D341Med (cell line): ENCODE results near the gene PGAP1.

ENCODE experiments used
- DNase-seq: peaks from one replicate; pipeline ENCODE4 v3.0.0; 2012; ENCODE audit warnings: low spot score

PGAP1 gene, protein sequence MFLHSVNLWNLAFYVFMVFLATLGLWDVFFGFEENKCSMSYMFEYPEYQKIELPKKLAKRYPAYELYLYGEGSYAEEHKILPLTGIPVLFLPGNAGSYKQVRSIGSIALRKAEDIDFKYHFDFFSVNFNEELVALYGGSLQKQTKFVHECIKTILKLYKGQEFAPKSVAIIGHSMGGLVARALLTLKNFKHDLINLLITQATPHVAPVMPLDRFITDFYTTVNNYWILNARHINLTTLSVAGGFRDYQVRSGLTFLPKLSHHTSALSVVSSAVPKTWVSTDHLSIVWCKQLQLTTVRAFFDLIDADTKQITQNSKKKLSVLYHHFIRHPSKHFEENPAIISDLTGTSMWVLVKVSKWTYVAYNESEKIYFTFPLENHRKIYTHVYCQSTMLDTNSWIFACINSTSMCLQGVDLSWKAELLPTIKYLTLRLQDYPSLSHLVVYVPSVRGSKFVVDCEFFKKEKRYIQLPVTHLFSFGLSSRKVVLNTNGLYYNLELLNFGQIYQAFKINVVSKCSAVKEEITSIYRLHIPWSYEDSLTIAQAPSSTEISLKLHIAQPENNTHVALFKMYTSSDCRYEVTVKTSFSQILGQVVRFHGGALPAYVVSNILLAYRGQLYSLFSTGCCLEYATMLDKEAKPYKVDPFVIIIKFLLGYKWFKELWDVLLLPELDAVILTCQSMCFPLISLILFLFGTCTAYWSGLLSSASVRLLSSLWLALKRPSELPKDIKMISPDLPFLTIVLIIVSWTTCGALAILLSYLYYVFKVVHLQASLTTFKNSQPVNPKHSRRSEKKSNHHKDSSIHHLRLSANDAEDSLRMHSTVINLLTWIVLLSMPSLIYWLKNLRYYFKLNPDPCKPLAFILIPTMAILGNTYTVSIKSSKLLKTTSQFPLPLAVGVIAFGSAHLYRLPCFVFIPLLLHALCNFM

DNA sequence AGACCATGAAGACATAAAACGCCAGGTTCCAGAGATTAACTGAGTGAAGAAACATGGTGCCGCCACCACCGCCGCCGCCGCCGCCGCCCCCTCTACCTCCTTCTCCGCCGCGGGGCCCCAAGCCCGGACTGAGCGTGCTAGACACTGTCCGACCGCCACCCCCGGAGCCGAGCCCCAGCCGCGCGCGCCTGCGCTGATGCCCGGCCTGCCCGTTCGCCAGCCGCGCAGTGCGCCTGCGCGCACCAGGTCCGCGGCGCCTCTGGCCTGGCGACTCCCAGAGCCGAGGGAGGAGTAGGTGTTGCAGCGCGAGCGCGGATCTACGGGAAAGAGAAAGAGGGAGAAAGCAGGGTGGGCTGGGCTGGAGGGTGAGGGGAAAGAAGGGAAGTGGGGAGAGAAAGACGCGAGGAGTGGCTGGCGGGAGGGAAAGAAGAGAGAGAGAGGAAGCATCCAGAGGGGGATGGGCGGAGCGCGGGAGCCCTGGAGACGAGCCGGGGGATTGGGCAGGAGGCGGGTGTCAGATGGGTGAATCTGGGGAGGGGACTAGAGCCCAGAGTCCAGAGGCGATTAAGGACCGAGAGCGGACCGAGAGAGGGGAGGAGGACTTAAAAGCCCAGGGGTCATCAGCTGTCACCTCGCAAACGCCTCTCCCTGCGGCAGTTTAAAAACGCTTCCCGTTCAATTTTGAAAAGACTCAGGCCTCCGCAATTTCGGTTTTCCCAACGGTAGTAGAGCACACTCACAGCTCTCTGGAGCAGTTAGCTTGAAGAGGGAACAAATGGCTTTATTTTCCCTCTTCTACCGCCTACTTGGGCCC is at the start of gene PGAP1:
PGAP1 (minus strand) TSS at position 146 of the 814 bp plus-strand sequence; CDS start at position 55, 91 bp downstream.
- DNase-seq, result peak; percentile 97

GRCh38 chr2:196974970-196975369 is 48.5 kb upstream of the PGAP1 start:
- no peak for DNase-seq

DNA sequence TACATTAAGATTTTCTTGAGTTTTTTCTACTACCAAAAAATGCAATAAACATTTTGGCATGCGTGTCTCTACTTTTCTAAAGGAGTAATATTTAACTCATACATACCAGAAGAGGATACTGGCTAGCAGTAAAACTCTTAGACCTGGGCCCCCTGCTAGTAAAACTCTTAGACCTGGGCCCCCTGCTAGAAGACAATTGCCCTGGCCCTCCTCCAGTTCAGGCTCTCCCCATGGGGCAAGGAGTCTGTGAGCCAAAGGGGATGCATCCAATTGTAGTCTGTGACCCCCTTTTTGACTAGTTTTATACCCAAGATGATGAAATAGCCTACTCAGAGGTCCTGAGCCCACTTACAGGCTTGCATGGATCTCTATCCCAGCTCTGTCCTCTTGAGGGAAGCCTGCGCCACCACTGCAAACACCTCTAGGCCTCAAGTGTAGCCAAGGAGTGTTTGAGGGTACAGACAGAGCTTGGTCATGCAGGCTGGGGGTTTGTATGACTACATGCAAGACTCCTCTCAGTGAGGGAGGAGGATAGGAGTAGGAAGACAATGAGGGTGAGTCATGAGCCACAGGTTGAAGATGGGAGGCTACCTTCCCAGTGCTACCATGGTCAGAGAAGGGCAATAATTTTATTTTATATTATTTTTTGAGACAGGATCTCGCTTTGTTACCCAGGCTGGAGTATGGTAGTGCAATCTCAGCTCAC is 45.2 kb upstream of the PGAP1 start:
- no peak for DNase-seq

DNA sequence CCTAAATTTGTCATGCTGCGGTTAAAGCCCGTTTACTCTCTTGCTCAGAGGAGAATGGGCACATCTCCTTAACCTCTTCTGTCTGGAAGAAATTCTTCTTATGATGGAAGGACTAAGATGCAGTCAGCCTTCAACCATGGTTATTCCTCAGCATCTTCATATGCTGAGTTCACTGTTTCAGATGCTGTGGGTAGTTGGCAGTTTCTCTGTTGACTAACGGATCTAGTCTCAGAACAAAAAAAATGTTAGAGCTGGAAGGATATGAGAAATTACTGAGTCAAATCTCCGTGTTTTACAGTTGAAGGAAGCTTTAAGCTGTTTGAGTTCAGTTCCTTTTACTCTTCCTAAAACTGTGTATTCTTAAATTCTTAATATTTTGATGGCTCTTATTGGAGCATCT is 43.6 kb upstream of the PGAP1 start:
- no peak for DNase-seq

- DNase-seq, result no peak
These were observed 42.0 kb upstream of the PGAP1 start for GRCh38 chr2:196968516-196968915.

DNA sequence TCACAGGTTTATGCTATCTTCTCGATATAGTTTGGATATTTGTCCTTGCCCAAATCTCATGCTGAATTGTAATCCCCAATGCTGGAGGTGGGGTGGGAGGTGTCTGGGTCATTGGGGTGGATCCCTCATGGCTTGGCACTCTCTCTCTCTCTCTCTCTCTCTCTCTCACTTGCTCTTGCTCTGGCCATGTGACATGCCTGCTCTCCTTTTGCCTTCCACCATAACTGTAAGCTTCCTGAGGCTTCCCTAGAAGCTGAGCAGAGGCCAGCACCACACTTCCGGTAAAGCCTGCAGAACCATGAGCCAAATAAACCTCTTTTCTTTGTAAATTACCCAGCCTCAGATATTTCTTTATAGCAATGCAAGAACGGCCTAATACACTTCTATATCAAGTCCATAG is 41.3 kb upstream of the PGAP1 start:
- DNase-seq, result no peak

DNA sequence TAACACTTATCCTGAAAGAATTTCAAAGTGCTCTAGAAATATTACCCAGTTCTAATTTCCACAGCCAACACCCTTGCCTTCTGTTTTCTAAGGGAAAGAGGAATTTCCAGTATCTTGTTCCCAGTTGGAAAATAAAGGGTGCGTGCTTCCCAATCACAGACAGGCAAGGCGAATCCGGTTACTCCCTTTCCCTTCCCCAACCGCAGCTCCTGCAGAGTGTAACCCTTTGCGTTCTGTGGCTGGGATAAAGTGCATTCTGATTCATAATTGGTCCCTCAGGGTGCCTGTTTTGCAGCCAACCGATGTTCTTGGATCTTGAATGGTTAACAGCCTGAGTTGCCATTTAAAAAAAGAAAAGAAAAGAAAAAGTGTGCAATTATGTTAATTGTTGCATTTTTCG is 40.6 kb upstream of the PGAP1 start:
- no peak for DNase-seq

GRCh38 chr2:196966061-196966460 is 39.6 kb upstream of the PGAP1 start:
- no peak for DNase-seq

- no peak for DNase-seq
These were observed 39.1 kb upstream of the PGAP1 start for GRCh38 chr2:196965651-196966050.

DNA sequence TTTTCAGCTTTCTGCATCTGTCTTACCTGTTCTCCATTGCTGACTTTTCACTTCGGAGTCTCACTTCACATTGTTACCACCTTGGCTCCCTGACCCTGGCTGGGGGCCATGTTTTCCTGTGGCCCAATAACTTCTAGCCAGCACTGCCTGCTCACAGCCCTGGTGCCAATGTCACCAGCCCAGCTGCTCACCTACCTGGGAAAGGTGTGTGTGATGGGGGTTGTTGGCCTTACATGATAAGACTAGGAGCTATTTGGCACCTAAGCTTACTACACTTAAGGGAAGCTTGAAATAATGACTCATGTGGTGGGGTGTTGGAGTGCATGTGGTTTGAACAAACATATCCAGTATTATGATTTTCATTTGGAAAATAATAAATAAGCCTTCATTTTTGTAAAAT is 37.5 kb upstream of the PGAP1 start:
- no peak for DNase-seq

- no peak for DNase-seq
These were observed 36.5 kb upstream of the PGAP1 start for GRCh38 chr2:196963043-196963442.

DNA sequence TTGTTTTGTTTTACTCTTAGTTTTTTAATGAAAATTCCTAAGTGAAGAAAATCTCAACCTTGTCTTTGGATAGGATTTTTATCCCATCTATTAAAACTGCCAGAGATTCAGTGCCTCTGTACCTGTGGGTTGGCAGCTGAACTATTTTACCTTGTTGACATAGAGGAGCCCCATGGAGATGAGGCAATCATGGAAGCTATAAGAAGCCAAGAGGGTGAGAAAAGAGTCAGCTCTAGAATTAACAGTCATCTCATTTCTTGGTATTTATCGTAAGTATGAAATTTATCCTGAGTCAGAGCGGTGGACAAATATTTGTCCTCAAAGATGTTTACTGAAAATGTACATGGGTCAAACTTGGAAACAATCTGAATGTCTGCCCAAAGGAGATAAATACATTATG is 35.8 kb upstream of the PGAP1 start:
- DNase-seq, result no peak

DNA sequence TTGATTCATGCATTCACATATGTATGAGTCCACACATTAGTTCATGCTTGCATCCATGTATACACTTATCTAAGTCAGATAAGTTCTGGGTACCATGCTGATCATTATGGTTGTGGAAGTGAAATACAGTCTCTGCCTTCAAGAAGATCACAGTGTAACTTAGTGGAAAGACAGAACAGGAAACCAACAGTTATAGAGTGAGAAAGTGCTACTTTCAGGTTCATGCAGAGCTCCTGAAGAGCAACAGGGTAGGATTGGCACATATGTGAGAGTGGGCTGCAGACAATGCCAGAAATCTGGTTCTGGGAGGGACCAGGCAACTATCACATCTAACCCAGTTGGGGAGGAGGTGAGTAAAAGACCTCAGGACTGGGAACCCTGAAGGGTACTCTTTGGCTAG is 35.4 kb upstream of the PGAP1 start:
- no peak for DNase-seq

- no peak for DNase-seq
These were observed 33.3 kb upstream of the PGAP1 start for GRCh38 chr2:196959734-196960338.

- no peak for DNase-seq
These were observed 32.8 kb upstream of the PGAP1 start for GRCh38 chr2:196959281-196959680.

DNA sequence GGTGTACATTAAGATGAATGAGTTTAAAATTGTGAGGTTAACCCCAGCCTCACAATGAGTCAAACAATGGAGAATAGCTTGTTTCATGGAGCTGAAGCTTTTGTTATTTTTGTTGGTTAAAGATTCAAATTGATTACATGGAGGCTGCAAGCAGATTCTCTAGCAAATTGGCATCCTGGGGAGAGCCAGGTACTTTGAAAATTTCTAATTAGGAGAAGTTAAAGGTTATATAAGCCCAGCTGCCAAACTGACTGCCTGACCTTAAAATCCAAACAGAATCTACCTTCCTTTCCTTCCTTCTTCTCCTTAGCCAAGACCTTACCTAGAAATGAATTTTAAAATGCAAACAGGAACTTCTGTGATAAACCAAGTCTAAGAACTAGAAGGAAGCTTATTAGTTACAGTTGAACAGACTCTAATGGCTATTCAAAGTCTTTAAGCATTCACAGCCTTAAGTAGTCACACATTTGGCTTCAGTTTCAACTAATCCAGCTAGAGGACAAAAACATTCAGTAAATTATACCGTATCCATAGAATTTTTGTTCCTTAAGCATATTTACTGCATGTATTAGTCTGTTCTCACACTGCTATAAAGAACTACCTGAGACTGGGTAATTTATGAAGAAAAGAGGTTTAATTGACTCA is 31.5 kb upstream of the PGAP1 start:
- no peak for DNase-seq

DNA sequence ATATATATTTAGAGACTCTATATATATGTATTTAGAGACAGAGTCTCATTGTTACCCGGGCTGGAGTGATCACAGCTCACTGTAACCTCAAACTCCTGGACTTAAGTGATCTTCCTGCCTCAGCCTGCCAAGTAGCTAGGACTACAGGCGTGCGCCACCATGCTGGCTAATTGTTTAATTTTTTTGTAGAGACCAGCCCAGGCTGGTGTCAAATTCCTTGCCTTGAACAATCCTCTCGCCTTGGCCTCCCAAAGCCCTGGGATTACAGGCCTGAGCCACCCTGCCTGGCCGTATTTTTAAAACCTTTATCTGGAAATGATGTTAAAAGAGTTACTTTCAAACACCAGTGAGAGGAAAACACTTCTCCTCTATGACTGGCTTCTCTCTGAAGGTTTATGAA is 30.9 kb upstream of the PGAP1 start:
- DNase-seq, result no peak

DNA sequence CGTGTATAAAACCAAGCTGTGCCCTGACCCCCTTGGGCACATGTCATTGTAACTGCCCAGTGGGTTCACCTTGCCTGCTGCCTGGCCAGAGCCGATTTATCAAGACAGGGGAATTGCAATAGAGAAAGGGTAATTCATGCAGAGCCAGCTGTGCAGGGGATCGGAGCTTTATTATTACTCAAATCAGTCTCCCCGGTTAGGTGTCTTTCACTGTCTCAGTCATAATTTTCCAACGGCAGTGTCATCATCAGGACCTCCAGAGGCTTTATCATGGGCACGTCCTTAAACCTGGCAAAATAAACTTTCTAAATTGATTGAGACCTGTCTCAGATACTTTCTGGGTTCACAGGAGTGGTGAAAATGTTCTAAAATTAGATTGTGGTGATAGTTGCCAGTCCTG is 29.6 kb upstream of the PGAP1 start:
- no peak for DNase-seq

GRCh38 chr2:196955036-196955435 is 28.5 kb upstream of the PGAP1 start:
- DNase-seq, result no peak

DNA sequence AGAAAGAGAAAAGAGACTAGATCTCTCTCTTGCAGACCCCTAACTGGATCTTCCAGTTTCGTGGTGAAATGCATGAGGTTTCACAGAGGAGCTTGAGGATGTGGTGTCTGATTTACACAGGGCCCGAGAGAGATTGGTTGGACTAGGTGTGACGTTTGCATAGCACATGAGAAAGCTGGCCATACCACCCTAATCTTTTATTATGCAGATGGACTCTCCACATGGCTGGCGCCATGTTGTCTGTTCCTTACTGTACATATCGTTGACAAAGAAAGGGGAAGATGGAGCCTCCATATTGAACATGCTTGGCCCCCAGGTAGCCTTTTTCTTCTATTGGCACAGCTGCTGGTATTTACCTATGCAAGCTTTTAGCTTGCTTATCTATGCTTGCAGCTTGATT is 27.5 kb upstream of the PGAP1 start:
- DNase-seq, result no peak

GRCh38 chr2:196952936-196953335 is 26.4 kb upstream of the PGAP1 start:
- no peak for DNase-seq
